DMS114 treated with DMSO at 0.1 percent for 48 hours (cell line): Measurements from ENCODE around the gene HDAC8.
"Not testable (repeated sequence)": the region's sequence is repeated elsewhere in the genome, so short reads cannot be mapped to it uniquely, and the experiment has no call there.

ENCODE experiments used
- DNase-seq: peaks from one replicate; lab custom pipeline; 2025; ENCODE audit not compliant: unreplicated experiment; lab: John Stamatoyannopoulos, UW

The HDAC8 gene

GRCh38 chrX:72536542-72536941, 36.1 kb downstream of the HDAC8 start:
- no peak for DNase-seq

- no peak for DNase-seq
Observed at GRCh38 chrX:72532366-72532765, 40.3 kb downstream of the HDAC8 start.

- DNase-seq: no peak
Observed at GRCh38 chrX:72526534-72527508, 45.8 kb downstream of the HDAC8 start.

- no peak for DNase-seq
Observed at GRCh38 chrX:72498782-72499181, 73.9 kb downstream of the HDAC8 start.

GRCh38 chrX:72495046-72495445, 77.6 kb downstream of the HDAC8 start:
- no peak for DNase-seq

GRCh38 chrX:72492499-72492898, 80.1 kb downstream of the HDAC8 start:
- no peak for DNase-seq

GRCh38 chrX:72490221-72490620, 82.4 kb downstream of the HDAC8 start:
- DNase-seq: not testable (repeated sequence)

- no peak for DNase-seq
Observed at GRCh38 chrX:72487661-72488060, 85.0 kb downstream of the HDAC8 start.

- DNase-seq: no peak
Observed at GRCh38 chrX:72479324-72480274, 93.0 kb downstream of the HDAC8 start.

- no peak for DNase-seq
Observed at GRCh38 chrX:72478853-72479252, 93.8 kb downstream of the HDAC8 start.

GRCh38 chrX:72478351-72478750, 94.3 kb downstream of the HDAC8 start:
- DNase-seq: no peak

- DNase-seq: no peak
Observed at GRCh38 chrX:72477781-72478181, 94.9 kb downstream of the HDAC8 start.

- no peak for DNase-seq
Observed at GRCh38 chrX:72477376-72477775, 95.3 kb downstream of the HDAC8 start.

GRCh38 chrX:72475952-72476668, 96.5 kb downstream of the HDAC8 start:
- DNase-seq: no peak

- DNase-seq: no peak
Observed at GRCh38 chrX:72475338-72475737, 97.3 kb downstream of the HDAC8 start.

- DNase-seq: no peak
Observed at GRCh38 chrX:72470532-72471223, 102.0 kb downstream of the HDAC8 start.

GRCh38 chrX:72470117-72470516, 102.5 kb downstream of the HDAC8 start:
- no peak for DNase-seq

- no peak for DNase-seq
Observed at GRCh38 chrX:72468607-72469006, 104.0 kb downstream of the HDAC8 start.

- DNase-seq: no peak
Observed at GRCh38 chrX:72467135-72467534, 105.5 kb downstream of the HDAC8 start.

GRCh38 chrX:72466493-72466892, 106.2 kb downstream of the HDAC8 start:
- DNase-seq: no peak
